Stimulated activated CD4-positive, alpha-beta T cell treated with anti-CD3 and anti-CD28 coated beads, Interleukin-2, amount 100 ng/mL, for 24 hours (primary cell): ENCODE data around the gene OGFRL1.

ENCODE experiments used
- DNase-seq, 2 donors: peaks; one replicate each; pipeline ENCODE4 v3.0.0-alpha.2; 2020

OGFRL1 gene

GRCh38 chr6:71334768-71335167 is 46.2 kb downstream of the OGFRL1 start:
- no peak for DNase-seq

- DNase-seq: no peak
These were observed 46.9 kb downstream of the OGFRL1 start for GRCh38 chr6:71335544-71335943.

- DNase-seq: no peak
These were observed 48.3 kb downstream of the OGFRL1 start for GRCh38 chr6:71336901-71337300.

GRCh38 chr6:71338540-71339316 is 50.1 kb downstream of the OGFRL1 start:
- no peak for DNase-seq

GRCh38 chr6:71342772-71343171 is 54.2 kb downstream of the OGFRL1 start:
- DNase-seq: no peak

- DNase-seq: no peak
These were observed 57.1 kb downstream of the OGFRL1 start for GRCh38 chr6:71345476-71346333.

- no peak for DNase-seq
These were observed 57.7 kb downstream of the OGFRL1 start for GRCh38 chr6:71346334-71346694.

- no peak for DNase-seq
These were observed 58.5 kb downstream of the OGFRL1 start for GRCh38 chr6:71347119-71347518.

- no peak for DNase-seq
These were observed 60.8 kb downstream of the OGFRL1 start for GRCh38 chr6:71349395-71349794.

GRCh38 chr6:71349976-71350615 is 61.5 kb downstream of the OGFRL1 start:
- no peak for DNase-seq

GRCh38 chr6:71351190-71351589 is 62.6 kb downstream of the OGFRL1 start:
- no peak for DNase-seq
